HepG2 (cell line): Measurements from ENCODE around the gene DAAM2. TPM values are rescaled to one million over a fixed set of nuclear protein-coding genes. Genes with fewer than 3 reads are reported as not detected.

Experiments
- ATAC-seq: fragments of 200-7000 bp; cut with Tn5 transposase; 3 replicates; pipeline ENCODE4 v1.9.1; 2020; ENCODE audit warnings: mild to moderate bottlenecking, moderate library complexity
- BruUV-seq: library from RNA; stranded (reverse); fragments of 400-500 nt; replicated peaks from 2 replicates; lab custom pipeline; 2021; lab: Mats Ljungman, UMichigan
- CTCF ChIA-PET: fragments of 300-600 bp; formaldehyde crosslinking; extraction: SDS; loops from one replicate; lab custom pipeline; 2021; ENCODE audit warnings: low total read pairs, inconsistent platforms, low intra/inter-chr PET ratio; lab: Yijun Ruan, JAX
- POLR2A ChIA-PET: fragments of 350-600 bp; sonication (Branson Sonifier 250); formaldehyde crosslinking; loops from one replicate; lab custom pipeline; 2020; ENCODE audit warnings: antibody characterized with exemption, inconsistent platforms; lab: Yijun Ruan, JAX
- DNase-seq: peaks from one replicate; pipeline ENCODE4 v3.0.0-alpha.2; 2015; ENCODE audit warnings: low spot score
- FAIRE-seq: peaks from 3 replicates; lab custom pipeline; 2011; peaks lifted over from hg19 to GRCh38; lab: Jason Lieb, UNC
- H2AFZ ChIP-seq: one replicate; pipeline ENCODE4 v1.6.1; 2011; ENCODE audit warnings: low read length, inconsistent platforms
- H3K27ac ChIP-seq: fragments of 300-600 bp; 3 replicates; pipeline ENCODE4 v1.8.0; 2011; ENCODE audit warnings: mixed run types, mild to moderate bottlenecking, mixed read lengths, low read length, inconsistent platforms; ENCODE audit not compliant: insufficient read depth; ENCODE audit errors: extremely low read length
- H3K27me3 ChIP-seq, 2 experiments: fragments of 200-600 bp in 1 of 2; 2 replicates in 1 of 2; 3 replicates in 1 of 2; pipeline versions ENCODE4 v1.6.0 to v1.8.0; 2011; ENCODE audit warnings: low read length in 2 of 2, mild to moderate bottlenecking in 2 of 2, moderate library complexity in 2 of 2, inconsistent platforms in 1 of 2; ENCODE audit not compliant: insufficient read depth in 2 of 2, control insufficient read depth in 1 of 2
- H3K36me3 ChIP-seq, 2 experiments: fragments of 200-600 bp in 1 of 2; replicated peaks in 1 of 2; 2 replicates in 1 of 2; 3 replicates in 1 of 2; pipeline versions ENCODE4 v1.5.1 to v1.8.0; 2011; ENCODE audit warnings: low read length in 2 of 2, inconsistent platforms in 1 of 2; ENCODE audit not compliant: insufficient read depth in 2 of 2, control insufficient read depth in 1 of 2
- H3K4me1 ChIP-seq: 2 replicates; pipeline ENCODE4 v1.5.1; 2012; ENCODE audit warnings: low read length, inconsistent platforms; ENCODE audit not compliant: insufficient read depth
- H3K4me2 ChIP-seq: 2 replicates; pipeline ENCODE4 v1.6.0; 2011; ENCODE audit warnings: low read depth, low read length, inconsistent platforms
- H3K4me3 ChIP-seq, 3 experiments: fragments of 200-600 bp in 1 of 3; sonication (generic), shearing (Covaris generic) in 1 of 3; replicated peaks in 1 of 3; 2 replicates each; pipeline ENCODE4 v1.5.1; 2011 to 2016; ENCODE audit warnings: low read length in 3 of 3, inconsistent platforms in 2 of 3, low read depth in 2 of 3, mild to moderate bottlenecking in 2 of 3, control low read depth in 1 of 3, mixed read lengths in 1 of 3; ENCODE audit not compliant: insufficient read depth in 1 of 3
- H3K79me2 ChIP-seq: one replicate; pipeline ENCODE4 v1.6.1; 2011; ENCODE audit warnings: low read length, inconsistent platforms; ENCODE audit not compliant: insufficient read depth
- H3K9ac ChIP-seq: 2 replicates; pipeline ENCODE4 v1.6.0; 2011; ENCODE audit warnings: mild to moderate bottlenecking, low read depth, low read length, inconsistent platforms; ENCODE audit not compliant: insufficient read depth
- H3K9me3 ChIP-seq: 2 replicates; pipeline ENCODE4 v1.5.1; 2012; ENCODE audit warnings: mild to moderate bottlenecking, low read length
- H4K20me1 ChIP-seq: 2 replicates; pipeline ENCODE4 v1.6.0; 2011; ENCODE audit warnings: inconsistent platforms, mild to moderate bottlenecking, low read length, moderate library complexity; ENCODE audit not compliant: insufficient read depth
- AFF4 ChIP-seq: sonication (generic); formaldehyde crosslinking; IDR thresholded peaks from 2 replicates; pipeline ENCODE4 v1.4.0; 2020; ENCODE audit warnings: missing genetic modification reagents
- ASH2L ChIP-seq: fragments of 300-600, 200-600 bp; sonication (generic); IDR thresholded peaks from 2 replicates; pipeline ENCODE4 v1.7.0; 2017; ENCODE audit warnings: low read depth, mild to moderate bottlenecking, moderate library complexity, mixed read lengths, low read length; ENCODE audit not compliant: insufficient read length
- BRF2 ChIP-seq: sonication (generic); formaldehyde crosslinking; IDR thresholded peaks from 2 replicates; pipeline ENCODE4 v1.8.1; 2022; ENCODE audit warnings: mild to moderate bottlenecking, missing genetic modification reagents
- DMTF1 ChIP-seq: sonication (generic); formaldehyde crosslinking; IDR thresholded peaks from 2 replicates; pipeline ENCODE4 v1.4.0; 2020; ENCODE audit warnings: mild to moderate bottlenecking, missing genetic modification reagents
- ELF3 ChIP-seq: IDR thresholded peaks from 2 replicates; pipeline ENCODE4 v1.6.1; 2016; ENCODE audit warnings: missing genetic modification reagents, missing compliant biosample characterization
- GATAD2A ChIP-seq: IDR thresholded peaks from 2 replicates; pipeline ENCODE4 v1.6.1; 2016
- MAF1 ChIP-seq: sonication (generic); formaldehyde crosslinking; IDR thresholded peaks from 2 replicates; pipeline ENCODE4 v1.5.0; 2020; ENCODE audit warnings: missing genetic modification reagents, borderline replicate concordance
- TAF1 ChIP-seq: sonication (generic); formaldehyde crosslinking; IDR thresholded peaks from 2 replicates; pipeline ENCODE4 v1.4.0; 2020; ENCODE audit warnings: missing genetic modification reagents
- TEAD3 ChIP-seq: optimal IDR thresholded peaks from 2 replicates; pipeline ENCODE3; 2016; ENCODE audit warnings: borderline replicate concordance
- ZBTB43 ChIP-seq: sonication (generic); formaldehyde crosslinking; conservative IDR thresholded peaks from 2 replicates; pipeline ENCODE4 v1.4.0; 2020; ENCODE audit warnings: missing genetic modification reagents
- ZC3H13 ChIP-seq: sonication (generic); formaldehyde crosslinking; IDR thresholded peaks from 2 replicates; pipeline ENCODE4 v1.8.1; 2023; ENCODE audit warnings: mild to moderate bottlenecking, missing genetic modification reagents, moderate library complexity
- ZNF282 ChIP-seq: fragments of 450-650 bp; IDR thresholded peaks from 2 replicates; pipeline ENCODE4 v1.6.1; 2018; ENCODE audit not compliant: partially characterized antibody
- ZNF629 ChIP-seq: sonication (generic); formaldehyde crosslinking; conservative IDR thresholded peaks from 2 replicates; pipeline ENCODE4 v1.5.0; 2020; ENCODE audit warnings: missing genetic modification reagents
- ZNF678 ChIP-seq: sonication (generic); formaldehyde crosslinking; IDR thresholded peaks from 2 replicates; pipeline ENCODE4 v1.4.0; 2020; ENCODE audit warnings: mild to moderate bottlenecking, missing genetic modification reagents
- ZNF710 ChIP-seq: sonication (generic); formaldehyde crosslinking; IDR thresholded peaks from 2 replicates; pipeline ENCODE4 v1.5.0; 2020; ENCODE audit warnings: mild to moderate bottlenecking, missing genetic modification reagents, borderline replicate concordance
- WGBS: methylation state at CpG from one replicate; pipeline ENCODE4 v1.1.6; 2017; ENCODE audit warnings: low lambda C conversion rate; 5-methylcytosine and 5-hydroxymethylcytosine counted together
- in situ Hi-C: cut with HindIII; loops from 2 replicates; pipeline ENCODE4 v1.10.0; 2017; ENCODE audit warnings: low pct_unique_long_range_greater_than_20kb; ENCODE audit not compliant: extremely low pct_ligation_motif_present
- intact Hi-C: fragments of 100-400 bp; cut with micrococcal nuclease; formaldehyde crosslinking; loops from one replicate; pipeline ENCODE4 v1.10.0; 2022; ENCODE audit not compliant: unreplicated experiment
- polyA plus RNA-seq, 8 experiments: library from polyadenylated mRNA; depleted of rRNA in 3 of 8; stranded (reverse) in 7 of 8; unstranded in 1 of 8; fragments of >200 nt; fragmentation: Illumina TruSeq in 4 of 8; extraction: Trizol in 4 of 8; gene quantifications; 2 replicates each; pipeline versions ENCODE4 v1.2.1 to v1.2.3, GENCODE V29; 2011 to 2016; ENCODE audit warnings: low read depth in 4 of 8, missing spikeins in 1 of 8, mixed read lengths in 1 of 8; ENCODE audit not compliant: insufficient read depth in 1 of 8
- total RNA-seq, 5 experiments: library from RNA; depleted of rRNA; stranded (reverse); fragments of >200 nt; fragmentation: Illumina TruSeq; extraction: Trizol; gene quantifications; 2 replicates each; pipeline ENCODE4 v1.2.3, GENCODE V29; 2016; ENCODE audit warnings: low read depth in 1 of 5

Gene DAAM2
- total and polyA plus RNA-seq, 2 of the 13 experiments (the other 11 are each of a cell fraction or from before 2014, with no cell fraction given) = 0.01 TPM; not detected in 1

- WGBS = 61% methylated on average over 4 of the region's 4 CpGs
- Histone ChIP-seq H3K9me3 (no peaks in the 10 kb centered on the region), H3K4me1 (peaks cover 12% of the 10 kb centered on the region), H3K9ac (no peak overlapping the region), H3K36me3 (no peaks in the 10 kb centered on the region), H3K79me2 (no peaks in the 10 kb centered on the region), H3K27me3 (no peaks in the 10 kb centered on the region), H3K4me3 (no peak overlapping the region), H2AFZ (no peak overlapping the region), H3K4me2 (no peak overlapping the region), H4K20me1 (no peaks in the 10 kb centered on the region), H3K27ac (no peak overlapping the region)
- FAIRE-seq (no peak), DNase-seq (no peak), ATAC-seq (no peak)
- no TSS peak for BruUV-seq
- in situ Hi-C loops (no loop called here), intact Hi-C loops (no loop called here)
- no peak for TF ChIP-seq GATAD2A (CRISPR knock-in tag)
- no peak for TF ChIP-seq ASH2L
- no peak for TF ChIP-seq ZNF629 (CRISPR knock-in tag)
- no peak for TF ChIP-seq ZC3H13
- TF ChIP-seq BRF2 = no peak
- TF ChIP-seq ZNF710 = no peak
- TF ChIP-seq TAF1 (CRISPR knock-in tag) = no peak
- no peak for TF ChIP-seq TEAD3 (CRISPR knock-in tag)
- no peak for TF ChIP-seq AFF4 (CRISPR knock-in tag)
- no peak for TF ChIP-seq MAF1
- no peak for TF ChIP-seq ZNF678 (CRISPR knock-in tag)
- TF ChIP-seq ELF3 (CRISPR knock-in tag) = no peak
- TF ChIP-seq DMTF1 (CRISPR knock-in tag) = no peak
- TF ChIP-seq ZNF282 = no peak
- TF ChIP-seq ZBTB43 (CRISPR knock-in tag) = no peak
- POLR2A ChIA-PET = no interaction called here
- CTCF ChIA-PET = no interaction called here
Observed at GRCh38 chr6:39851331-39851730, 59.2 kb downstream of the DAAM2 start.
